Measurements from ENCODE around the gene CEP170B. TPM values are rescaled to one million over a fixed set of nuclear protein-coding genes. Genes with fewer than 3 reads are reported as not detected.

The CEP170B gene
- total RNA-seq, 2 experiments from 2014 or later: 3.0 TPM

Other genes starting within 250 kb of the CEP170B start
- gene INF2, start 175.7 kb upstream of the CEP170B start, total RNA-seq: 100 to 1,000 TPM; 163 to 171 TPM
- gene ADSS1, start 141.0 kb upstream of the CEP170B start, total RNA-seq: 1 to 10 TPM in 1 of 2 experiments, under 1 TPM in 1; 0.81 to 1.2 TPM
- 100 to 1,000 TPM in 1 of 2 experiments, 10 to 100 TPM in 1; 84.7 to 135 TPM for gene SIVA1, start 112.1 kb upstream of the CEP170B start, total RNA-seq
- 100 to 1,000 TPM; 159 to 166 TPM for gene AKT1, start 69.5 kb upstream of the CEP170B start, total RNA-seq
- gene ZBTB42, start 64.2 kb upstream of the CEP170B start, total RNA-seq: 1 to 10 TPM; 4.5 to 5.8 TPM
- gene PLD4, start 59.6 kb downstream of the CEP170B start, total RNA-seq: not detected
- gene AHNAK2, start 113.1 kb downstream of the CEP170B start, total RNA-seq: not detected
- under 1 TPM; 0.60 to 0.77 TPM for gene CLBA1, start 120.5 kb downstream of the CEP170B start, total RNA-seq
- gene CDCA4, start 155.8 kb downstream of the CEP170B start, total RNA-seq: 10 to 100 TPM; 53.0 to 56.6 TPM
- gene GPR132, start 200.2 kb downstream of the CEP170B start, total RNA-seq: 10 to 100 TPM; 44.2 to 46.6 TPM

All from activated CD4-positive, alpha-beta T cell treated with anti-CD3 and anti-CD28 coated beads, Interleukin-2, amount 10 ng/mL, durations not matched to agents 7 days and 5 days (primary cell).